HTERT RPE-1 (cell line): ENCODE measurements around the gene CALN1.
"Not testable (repeated sequence)": the region's sequence is repeated elsewhere in the genome, so short reads cannot be mapped to it uniquely, and the experiment has no call there.

Experiments
- in situ Hi-C: fragments of 300-500 bp; cut with MboI; formaldehyde crosslinking; loops from 4 replicates; pipeline ENCODE4 v1.14.3; 2020; ENCODE audit warnings: low sequenced_read_pairs

The CALN1 gene

DNA sequence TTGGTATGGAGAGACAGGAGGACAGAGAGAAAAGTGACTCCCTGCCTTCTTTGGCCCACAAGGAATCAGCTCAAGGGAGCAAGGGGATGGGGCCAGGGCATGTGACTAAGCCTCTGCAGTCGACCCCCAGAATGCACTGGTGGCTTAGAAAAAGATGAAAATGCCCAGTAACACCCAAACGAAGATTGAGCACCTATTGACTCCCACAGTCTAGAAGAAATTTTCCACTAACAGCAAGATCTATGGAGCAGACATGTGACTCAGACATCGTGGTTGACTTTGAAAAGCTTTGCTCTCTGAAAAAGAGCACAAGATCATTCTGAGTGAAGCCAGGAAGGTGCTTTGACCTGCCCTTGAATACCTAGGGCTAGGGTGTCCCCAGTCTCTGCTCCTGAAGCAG is 586.0 kb downstream of the CALN1 start:
- in situ Hi-C loops = no loop called here

DNA sequence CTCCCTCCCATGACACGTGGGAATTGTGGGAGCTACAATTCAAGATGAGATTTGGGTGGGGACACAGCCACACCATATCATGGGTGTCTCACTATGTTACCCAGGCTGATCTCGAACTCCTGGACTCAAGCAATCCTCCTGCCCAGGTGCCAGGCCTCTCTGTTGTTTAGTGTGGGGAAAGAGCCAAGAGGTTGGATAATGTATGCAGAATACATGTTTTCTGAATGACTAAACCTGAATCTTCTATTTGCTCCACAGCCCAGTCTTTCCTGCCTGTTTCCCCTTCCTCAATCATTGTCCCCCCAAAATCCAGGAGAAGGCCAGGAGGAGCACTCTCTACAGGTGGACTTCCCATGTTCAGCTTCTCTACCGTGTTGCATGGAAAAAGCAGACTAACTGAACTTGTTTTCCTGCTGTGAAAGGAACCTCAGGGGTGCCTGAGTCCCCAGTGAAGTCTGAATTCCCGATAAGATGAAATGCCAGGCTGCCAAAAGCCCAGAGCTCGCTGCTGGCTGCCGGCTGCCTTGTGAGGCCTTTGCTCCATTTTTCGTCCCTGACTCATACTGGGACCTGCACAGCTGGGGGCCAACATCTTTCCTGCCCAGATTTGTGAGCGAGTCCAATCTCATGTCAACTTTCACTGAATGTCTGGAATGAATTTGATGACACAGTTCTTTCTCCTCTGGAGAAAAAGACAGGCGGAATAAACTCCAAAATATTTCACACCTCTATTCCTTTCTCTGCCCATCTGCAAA is 588.0 kb downstream of the CALN1 start:
- in situ Hi-C loops = no loop called here

DNA sequence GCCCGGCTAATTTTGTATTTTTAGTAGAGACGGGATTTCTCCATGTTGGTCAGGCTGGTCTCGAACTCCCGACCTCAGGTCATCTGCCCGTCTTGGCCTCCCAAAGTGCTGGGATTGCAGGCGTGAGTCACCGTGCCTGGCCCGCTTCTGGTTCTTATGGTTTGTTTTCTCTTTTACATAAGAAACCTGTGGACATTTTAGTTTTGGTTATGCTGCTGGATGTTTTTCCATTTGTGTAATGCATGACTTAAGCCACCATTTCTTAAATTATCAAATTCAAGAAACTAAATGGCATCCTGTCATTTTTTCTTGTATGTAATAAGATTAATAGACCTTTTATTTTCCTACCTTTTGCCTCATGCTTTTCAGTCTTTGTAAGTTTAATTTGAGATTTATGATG is 589.7 kb downstream of the CALN1 start:
- in situ Hi-C loops = not testable (repeated sequence)

DNA sequence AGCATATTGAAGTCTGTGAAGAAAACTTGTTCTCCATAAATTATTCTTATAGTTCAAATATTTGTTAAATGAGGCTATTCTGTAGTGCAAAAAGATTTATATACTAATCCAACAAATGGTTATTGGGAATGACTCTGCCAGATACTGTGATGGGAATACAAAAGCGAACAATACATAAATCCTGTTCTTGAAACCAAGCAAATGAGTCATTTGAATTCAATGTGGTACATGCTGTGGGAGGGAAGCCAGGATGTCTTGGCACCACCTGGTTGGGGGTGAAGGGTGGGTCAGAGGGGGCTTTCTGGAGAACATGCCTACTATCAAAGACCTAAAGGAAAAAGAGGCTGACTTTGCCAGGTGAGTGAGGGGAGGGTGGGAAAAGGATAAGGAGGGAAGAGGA is 594.2 kb downstream of the CALN1 start:
- in situ Hi-C loops = no loop called here

DNA sequence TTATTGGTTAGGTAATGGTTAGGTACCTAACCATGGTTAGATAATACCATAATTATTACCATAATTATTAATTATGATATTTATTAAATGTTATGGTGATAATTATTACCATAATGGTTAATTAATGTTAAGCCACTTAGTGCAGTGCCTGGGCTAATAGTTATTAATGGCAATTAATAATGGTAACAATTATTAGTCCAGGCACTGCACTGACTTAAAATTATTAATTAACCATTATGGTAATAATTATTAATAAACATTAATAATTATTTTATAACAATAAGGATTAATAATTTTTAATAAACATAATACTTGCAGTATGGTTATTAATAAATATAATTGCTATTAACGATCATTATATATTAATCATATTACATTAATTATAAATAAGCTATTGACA is 604.0 kb downstream of the CALN1 start:
- in situ Hi-C loops = no loop called here

DNA sequence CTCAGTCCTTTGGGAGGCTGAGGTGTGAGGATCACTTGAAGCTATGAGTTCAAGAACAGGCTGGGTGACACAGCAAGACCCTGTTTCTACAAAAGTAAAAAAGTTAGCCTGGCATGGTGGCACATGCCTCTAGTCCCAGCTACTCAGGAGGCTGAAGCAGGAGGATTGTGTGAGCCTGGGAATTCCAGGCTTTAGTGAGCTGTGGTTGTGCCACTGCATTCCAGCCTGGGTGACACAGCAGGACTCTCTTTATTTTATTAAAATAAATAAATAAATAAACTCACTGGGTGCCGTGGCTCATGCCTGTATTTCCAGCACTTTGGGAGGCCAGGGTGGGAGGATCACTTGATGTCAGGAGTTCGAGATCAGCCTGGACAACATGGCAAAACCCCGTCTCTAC is 607.9 kb downstream of the CALN1 start:
- in situ Hi-C loops = no loop called here

DNA sequence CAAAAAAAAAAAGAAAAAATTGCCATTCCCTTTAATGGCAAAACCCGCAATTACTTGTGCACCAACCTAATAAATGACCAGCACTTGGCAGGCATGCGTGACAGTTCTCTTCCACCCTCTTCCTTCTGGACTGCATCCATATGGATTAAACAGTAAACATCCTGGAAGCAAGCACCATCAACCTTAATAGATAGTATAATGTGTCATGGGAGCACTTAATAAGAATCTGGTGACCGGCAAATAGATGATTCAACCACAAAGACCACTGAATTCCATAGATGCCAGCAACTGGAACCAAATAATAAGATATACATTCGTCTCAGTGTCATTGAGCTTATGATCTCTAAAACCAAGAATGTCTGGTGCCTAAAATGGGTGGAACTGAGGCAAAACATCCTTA is 610.2 kb downstream of the CALN1 start:
- in situ Hi-C loops = no loop called here

DNA sequence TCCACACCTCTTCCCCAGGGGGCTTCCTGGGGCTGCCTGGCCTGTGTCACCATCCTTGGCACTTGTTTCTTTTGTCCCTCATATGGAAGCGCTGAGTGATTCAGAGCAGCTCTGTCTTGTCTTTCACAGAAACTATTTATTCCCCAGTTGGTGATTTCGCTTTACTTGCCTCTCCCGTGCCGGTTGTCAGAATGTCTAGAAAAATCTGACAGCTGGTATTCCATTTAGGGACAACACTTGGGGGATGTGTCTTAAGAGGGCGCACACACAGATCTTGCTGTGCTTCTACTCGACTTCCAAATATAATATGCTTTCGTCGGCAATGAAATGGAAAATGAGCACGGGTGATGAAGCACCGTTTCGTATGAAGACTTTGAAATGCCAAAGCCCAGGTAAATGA is 611.8 kb downstream of the CALN1 start:
- in situ Hi-C loops = no loop called here

DNA sequence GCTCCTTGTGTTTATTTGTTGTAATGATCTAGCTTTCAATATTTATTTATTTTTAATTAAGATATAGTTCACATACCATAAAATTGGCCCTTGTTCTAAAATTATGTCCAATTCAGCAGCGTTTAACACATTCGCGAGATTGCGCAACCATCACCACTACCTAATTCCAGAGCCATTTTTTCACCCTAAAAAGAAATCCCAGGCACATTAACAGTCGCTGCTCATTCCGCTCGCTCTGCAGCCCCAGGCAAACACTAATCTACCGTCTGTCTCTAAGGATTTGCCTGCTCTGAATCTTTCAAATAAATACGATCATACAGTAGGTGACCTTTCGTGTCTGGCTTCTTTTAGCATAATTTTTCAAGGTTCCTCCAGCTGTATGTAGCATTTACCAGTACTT is 616.7 kb downstream of the CALN1 start:
- in situ Hi-C loops = no loop called here

DNA sequence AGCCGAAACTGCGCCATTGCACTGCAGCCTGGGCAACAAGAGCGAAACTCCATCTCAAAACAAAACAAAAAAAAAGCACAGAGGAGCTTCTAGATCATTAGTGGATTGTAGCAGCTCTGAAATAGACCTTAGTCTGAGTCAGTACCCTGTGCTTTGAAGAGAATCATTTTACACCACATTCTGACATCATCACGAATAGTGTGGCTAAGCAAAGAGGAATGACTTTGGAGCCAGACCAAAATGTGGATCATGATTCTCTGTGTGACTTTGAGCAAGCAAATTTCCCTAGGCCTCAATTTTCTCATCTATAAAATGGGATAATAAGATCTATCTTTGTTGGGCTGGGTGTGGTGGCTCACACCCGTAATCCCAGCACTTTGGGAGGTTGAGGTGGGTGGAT is 618.9 kb downstream of the CALN1 start:
- in situ Hi-C loops = no loop called here

DNA sequence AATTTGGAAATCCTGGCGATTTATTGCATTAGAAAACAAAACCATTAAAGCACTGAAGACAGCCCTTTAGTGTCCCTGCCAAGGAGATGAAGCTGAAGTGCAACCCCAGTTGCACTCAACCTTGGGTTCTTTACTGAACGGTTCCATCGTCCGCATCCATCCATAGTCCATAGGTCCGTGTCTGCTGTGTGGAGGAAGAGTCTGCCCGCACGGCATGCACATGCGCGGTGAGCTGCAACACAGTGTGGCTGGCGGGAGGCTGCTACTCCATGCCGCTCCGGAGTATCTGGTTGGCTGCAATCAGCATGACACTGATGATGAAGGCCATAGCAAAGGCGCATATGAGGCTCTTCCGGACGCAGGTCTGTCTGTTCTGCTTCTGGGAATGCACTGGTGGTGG is 624.6 kb downstream of the CALN1 start:
- in situ Hi-C loops = no loop called here

DNA sequence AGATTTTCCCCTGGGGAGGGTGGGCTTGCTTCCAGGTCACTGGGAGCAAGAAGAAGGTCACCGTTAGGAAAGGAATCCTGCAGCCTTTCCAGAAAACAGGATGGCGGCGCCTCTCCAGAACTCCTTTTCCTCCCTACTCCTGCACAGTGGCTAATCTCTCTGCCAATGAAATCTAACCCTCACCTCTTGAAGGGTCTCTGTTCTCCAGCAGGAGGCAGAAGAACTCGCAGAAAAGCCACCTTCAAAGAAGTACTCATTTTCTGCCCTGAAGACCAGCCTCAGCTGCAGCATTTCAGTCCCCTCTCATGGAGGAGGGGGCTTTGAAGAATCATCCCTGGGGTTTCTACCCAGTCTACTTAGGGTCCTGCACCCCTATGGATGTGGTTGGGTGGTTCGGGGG is 626.9 kb downstream of the CALN1 start:
- in situ Hi-C loops = no loop called here

DNA sequence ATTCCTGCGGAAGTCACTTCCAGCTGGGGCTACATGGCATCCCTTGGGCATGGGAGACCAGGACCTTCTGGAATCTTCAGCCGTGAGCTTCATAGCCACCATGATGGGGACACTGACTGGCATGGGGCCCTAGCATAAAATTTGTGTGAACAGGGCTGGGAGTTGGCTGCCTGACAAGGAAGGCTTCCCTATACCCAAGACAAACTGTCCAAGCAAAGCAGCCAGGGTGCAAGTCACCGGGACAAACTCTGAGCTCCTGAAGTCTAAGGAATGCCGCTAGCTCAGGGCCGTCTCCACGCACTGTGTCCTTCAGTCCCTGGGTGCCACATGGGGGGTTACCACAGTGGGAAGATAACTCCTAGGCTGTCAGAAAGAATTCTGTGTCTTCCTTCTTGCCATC is 627.4 kb downstream of the CALN1 start:
- in situ Hi-C loops = no loop called here

DNA sequence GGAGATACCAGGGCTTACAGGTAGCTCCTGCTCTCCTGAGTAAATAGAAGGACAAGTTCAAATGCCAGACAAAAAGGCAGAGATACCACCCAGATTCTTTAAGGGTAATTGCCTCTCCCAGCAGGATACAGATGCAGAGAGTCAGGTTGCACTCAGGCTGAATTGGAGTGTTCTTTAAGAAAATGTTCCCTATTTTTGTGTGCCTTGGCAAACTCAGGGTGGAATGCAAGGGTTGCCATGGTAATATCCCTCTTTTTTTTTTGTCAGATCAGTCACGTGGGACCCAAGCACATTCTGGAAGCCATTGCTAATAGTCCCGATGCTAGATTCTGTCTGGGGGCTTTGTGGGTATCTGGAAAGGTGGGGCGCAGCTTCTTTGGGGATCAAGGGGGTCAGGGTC is 628.0 kb downstream of the CALN1 start:
- in situ Hi-C loops = no loop called here

DNA sequence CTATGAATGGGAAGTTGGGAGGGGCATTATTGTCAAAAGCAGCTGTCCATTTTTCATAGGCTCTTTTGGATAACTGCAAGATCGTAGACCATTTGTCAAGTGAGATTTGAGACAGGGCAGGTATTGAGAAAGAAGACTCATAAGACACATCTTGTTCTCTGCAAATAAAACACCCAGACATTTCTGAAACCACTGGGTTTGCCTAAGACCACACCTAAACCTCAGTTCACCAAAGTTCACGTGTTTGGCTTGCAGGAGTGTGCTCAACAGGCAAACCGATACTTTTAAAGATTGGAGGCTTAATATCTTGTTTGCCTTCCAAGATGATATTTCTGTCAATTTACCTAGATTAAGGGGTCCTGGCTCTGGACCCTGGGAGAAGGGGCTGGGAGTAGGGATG is 628.4 kb downstream of the CALN1 start:
- in situ Hi-C loops = no loop called here

DNA sequence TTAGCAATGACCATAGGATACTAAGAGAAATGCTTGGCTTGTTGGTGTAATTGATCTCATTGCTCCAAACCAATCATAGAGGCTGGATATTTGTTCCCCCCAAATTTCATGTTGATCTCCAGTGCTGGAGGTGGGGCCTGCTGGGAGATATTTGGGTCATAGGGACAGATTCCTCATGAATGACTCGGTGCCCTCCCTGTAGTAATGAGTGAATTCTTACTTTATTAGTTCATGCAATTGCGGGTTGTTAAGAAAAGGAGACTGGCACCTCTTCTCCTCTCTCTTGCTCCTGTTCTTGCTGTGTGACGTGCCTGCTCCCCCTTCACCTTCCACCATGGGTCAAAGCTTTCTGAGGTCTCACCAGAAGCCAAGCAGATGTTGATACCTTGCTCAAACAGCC is 630.1 kb downstream of the CALN1 start:
- in situ Hi-C loops = no loop called here

DNA sequence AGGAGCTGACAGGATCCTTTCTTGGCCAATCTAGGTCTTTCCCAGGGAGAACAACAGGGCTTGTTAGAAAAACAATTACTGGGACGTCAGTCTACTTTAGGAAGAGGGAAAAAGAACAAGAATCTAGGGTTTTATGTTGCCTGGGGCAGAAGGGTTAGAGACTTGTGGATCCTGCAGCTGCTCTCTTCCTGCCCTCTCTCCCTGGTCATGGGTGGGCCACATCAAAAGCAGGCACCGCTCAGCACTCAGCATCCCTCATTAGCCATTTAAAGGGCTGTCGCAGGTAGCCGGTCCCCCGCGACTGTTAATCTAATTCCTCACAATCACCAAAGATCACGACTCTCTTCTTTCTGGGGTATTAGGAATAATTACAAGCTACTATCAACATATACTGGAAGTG is 631.9 kb downstream of the CALN1 start:
- in situ Hi-C loops = no loop called here

DNA sequence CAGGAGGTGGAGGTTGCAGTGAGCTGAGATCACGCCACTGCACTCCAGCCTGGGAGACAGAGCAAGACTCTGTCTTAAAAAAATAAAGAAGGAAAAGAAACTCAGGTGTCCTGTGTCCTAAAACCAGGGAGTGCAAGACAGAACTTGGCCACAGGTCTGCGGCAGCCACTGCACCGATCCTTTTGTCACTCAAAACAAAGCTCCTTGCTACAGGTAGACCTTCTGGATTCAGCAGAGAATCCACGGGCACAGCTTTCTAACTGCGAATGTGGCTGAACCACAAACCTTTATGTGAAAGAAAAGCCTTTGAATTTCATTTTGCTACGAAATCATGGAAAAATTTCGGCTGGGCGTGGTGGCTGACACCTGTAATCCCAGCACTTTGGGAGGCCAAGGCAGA is 634.9 kb downstream of the CALN1 start:
- in situ Hi-C loops = no loop called here

DNA sequence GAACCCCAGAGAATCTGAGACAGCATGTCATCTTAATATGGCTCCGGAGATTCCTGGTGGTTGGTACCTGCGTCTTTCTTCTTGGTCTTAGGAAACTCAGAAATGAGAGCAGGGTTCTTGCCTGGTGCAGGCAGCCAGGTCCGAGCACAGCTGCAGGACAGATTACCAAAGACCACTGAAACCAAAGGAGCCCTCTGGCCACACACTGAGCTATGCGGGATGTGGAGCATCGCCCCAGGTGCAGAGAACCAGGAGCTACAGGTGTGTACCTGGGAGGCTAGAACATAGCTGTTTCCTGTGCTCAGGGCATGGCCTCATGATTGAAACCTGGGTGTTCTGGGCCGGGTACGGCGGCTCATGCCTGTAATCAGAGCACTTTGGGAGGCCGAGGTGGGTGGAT is 635.4 kb downstream of the CALN1 start:
- in situ Hi-C loops = no loop called here

DNA sequence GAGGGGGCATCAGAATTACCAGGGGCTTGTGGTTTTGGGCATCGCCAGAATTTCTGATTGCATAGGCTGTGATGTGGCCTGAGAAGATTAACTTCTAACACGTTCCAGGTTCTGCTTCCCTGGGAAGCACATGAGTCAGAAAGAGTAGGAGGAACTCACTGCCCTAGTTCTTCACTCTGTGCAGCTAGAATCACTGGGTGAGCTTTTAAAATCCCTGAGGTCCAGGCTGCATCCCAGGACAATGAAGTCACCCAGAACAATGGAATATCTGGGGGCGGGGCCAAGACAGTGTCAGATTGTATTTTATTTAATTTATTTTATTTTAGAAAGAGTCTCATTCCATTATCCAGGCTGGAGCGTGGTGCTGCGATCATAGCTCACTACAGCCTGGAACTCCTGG is 636.5 kb downstream of the CALN1 start:
- in situ Hi-C loops = no loop called here

DNA sequence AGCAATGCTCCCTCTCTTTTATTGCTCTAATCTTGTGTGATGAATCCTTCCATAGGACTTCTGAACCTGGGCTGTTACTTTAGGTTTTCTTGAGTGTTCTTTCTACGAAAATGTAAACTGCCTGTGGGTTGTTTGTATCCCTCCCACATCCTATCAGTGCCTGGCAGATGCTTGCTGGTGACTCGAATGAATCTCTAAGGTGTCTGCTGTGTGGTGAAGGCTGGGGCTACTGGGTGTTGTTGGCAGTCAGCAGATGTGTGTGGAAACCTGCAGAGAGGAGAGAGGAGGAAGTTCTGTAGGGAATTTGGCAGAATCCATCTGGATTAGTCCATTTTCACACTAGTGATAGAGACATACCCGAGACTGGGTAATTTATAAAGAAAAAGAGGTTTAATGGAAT is 639.4 kb downstream of the CALN1 start:
- in situ Hi-C loops = no loop called here

DNA sequence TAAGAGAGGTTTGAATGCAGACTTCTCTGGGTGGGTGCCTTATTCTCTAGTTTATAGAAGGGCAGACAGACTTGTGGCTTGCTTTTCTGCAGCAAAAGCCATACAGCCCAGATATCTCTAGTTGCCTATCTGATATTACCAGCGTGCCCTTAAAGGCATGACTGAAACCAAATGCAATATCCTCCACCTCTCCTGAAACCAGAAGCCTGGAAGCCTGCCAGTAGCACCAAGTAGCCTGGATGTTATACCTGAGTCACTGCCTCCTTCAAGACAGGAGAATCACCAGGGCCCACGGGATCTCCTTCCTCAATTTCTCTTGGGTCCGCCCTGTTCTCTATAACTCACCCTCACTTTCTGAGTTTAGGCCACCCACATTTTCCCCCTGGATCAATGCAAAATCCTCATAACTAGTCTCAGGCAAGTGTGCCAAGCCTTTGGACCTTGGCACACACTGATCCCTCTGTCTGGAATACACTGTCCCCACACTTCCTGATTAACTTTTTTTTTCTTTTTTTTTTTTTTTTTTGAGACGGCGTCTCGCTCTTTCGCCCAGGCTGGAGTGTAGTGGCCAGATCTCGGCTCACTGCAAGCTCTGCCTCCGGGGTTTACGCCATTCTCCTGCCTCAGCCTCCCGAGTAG is 641.8 kb downstream of the CALN1 start:
- in situ Hi-C loops = no loop called here

DNA sequence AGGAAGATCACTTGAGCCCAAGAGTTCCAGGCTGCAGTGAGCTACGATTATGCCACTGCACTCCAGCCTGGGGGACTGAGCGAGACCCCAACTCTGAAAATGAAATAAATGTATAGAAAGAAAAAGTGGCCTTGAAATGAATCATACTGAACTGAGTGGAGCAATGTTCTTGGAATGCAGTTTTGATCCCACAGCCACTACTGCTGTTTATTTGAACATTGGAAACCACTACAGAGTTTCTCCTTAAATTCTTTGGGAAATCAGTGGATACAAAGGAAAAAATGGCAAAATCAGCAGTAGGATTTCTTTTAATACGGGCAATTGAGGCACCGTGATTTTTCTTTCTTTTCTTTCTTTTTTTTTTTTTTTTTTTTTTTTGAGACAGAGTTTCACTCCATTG is 642.8 kb downstream of the CALN1 start:
- in situ Hi-C loops = no loop called here
